GM12874 (cell line): ENCODE results near the gene DLL3.

Experiments
- TF ChIP-seq, protein P1 (sequence below): IDR thresholded peaks from 2 replicates; pipeline ENCODE4 v1.5.1; 2011; ENCODE audit warnings: low read depth, mild to moderate bottlenecking, control low read depth, low read length, moderate library complexity; ENCODE audit not compliant: insufficient read depth

DLL3 gene

DNA sequence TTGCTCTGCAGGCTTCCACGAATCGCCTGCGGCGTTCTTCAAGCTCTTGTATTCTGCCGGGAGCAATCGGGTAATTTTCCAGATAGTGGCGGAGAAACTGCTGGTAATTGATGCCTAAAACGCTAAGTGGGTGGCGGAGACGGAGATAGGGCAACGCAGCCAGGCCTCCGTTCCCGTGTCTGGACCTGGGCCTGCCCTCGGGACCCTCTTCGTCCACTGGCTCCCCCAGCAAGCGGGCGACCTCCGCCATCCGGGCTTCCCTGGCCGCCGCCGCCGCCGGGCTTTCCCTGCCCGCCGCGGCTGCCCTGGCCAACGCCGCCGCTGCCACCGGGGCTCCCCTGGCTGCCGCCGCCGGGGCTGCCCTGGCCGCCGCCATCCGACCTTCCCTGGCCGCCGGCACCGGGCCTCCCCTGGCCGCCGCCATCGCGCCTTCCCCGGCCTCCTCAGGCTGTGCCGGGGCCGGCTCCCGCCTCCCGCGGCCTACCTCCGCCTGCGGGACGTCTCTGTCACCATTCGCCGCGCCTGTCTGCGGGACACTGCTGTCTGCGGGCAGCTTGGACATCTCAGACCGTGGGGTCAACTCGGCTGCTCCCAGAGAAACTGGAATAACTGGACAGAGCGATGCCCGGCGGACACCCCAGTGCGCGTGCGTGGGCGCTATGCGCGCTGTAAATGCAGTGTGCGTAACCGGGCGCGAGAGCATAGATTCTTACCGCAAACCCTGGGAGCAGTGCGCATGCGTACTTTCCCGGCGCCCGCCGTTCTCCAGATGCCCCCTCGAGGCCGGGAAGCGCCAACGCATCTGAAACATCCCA is 41.0 kb downstream of the DLL3 start, which contains the start of gene EID2:
Gene EID2, minus strand, starts transcription at position 644 of the 815 bp plus-strand sequence. Its CDS starts 82 bp downstream, at position 562.
- TF ChIP-seq, protein P1, sequence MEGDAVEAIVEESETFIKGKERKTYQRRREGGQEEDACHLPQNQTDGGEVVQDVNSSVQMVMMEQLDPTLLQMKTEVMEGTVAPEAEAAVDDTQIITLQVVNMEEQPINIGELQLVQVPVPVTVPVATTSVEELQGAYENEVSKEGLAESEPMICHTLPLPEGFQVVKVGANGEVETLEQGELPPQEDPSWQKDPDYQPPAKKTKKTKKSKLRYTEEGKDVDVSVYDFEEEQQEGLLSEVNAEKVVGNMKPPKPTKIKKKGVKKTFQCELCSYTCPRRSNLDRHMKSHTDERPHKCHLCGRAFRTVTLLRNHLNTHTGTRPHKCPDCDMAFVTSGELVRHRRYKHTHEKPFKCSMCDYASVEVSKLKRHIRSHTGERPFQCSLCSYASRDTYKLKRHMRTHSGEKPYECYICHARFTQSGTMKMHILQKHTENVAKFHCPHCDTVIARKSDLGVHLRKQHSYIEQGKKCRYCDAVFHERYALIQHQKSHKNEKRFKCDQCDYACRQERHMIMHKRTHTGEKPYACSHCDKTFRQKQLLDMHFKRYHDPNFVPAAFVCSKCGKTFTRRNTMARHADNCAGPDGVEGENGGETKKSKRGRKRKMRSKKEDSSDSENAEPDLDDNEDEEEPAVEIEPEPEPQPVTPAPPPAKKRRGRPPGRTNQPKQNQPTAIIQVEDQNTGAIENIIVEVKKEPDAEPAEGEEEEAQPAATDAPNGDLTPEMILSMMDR = peak; percentile 85

- TF ChIP-seq, protein P1 = no peak
Measured at GRCh38 chr19:39540333-39540673, 41.6 kb downstream of the DLL3 start.

DNA sequence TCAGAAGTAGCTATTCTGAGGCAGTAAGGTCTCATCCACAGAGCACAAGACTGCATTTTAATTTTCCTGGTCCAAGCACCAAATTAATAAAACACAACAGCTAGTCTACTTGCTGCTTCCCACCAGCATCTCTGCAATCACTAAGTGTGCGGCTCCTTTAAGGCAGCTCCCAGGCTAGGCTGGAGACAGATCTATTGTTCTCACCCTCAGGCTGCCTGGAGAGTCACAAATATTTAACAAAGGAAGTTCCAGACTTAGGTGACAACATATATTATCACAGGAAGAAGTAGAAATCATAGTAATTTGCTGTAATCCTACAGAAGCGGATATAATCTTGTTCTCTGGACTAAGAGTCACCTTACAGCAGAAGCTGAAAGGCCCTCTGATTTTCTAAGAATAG is 43.5 kb downstream of the DLL3 start:
- TF ChIP-seq, protein P1 = no peak

DNA sequence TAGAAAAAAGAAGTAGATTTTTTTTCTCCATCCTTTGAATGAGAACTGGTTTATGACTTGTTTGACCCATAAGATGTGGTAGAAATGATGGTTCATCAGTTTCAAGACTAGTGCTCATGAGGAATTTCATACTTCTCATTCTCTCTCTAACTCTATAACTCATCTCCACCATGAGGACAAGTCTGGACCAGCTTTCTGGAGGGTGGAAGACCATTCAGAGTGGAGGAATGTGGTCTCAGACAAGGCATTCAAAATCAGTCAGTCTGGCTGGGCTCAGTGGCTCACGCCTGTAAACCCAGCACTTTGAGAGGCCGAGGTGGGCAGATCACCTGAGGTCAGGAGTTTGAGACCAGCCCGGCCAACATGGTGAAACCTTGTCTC is 44.7 kb downstream of the DLL3 start:
- TF ChIP-seq, protein P1 = no peak

DNA sequence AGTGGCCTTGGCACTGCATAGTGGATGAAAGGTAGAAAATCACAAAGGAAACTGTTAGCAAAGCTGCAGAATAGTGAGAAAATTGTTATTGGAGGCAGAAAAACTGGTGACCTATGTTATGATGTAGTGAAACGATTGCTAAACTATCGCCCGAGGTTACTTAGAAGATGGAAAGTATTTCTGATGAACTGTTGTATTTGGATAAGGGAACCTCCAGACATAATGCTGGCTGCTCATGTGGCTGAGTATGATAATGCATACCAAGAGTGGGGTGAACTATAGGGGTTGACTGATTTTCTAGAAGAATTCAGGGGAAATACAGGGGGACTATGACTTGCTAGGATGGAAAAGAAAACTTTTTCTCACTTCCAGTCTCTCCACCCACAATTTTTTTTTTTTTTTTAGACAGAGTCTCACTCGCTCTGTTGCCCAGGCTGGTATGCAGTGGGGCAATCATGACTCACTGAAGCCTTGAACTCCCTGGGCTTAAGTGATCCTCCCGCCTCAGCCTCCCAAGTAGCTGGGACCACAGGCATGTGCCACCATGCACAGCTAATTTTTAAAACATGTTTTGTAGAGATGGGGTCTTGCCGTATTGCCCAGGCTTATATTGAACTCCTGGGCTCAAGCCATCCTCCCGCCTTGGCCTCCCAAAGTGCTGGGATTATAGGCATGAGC is 45.6 kb downstream of the DLL3 start:
- TF ChIP-seq, protein P1 = no peak

DNA sequence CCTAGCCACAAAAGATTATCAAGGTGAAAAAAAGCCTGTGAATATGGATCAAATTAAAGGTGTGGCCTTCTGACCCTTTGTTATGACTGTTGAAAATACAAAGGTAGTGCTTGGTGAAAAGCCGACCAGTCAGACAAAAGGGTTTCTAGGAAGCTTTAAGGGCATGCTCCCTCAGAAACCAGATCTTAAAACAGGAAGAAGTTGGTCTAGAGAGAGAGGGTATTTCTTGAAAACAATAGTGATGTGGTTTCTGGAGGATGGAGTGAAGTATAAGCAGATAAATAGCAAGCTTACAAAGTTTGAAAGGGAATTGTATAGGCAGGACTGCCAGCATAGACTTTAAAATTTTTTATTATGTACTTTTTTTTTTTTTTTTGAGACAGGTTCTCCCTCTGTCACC is 46.2 kb downstream of the DLL3 start:
- TF ChIP-seq, protein P1 = no peak

DNA sequence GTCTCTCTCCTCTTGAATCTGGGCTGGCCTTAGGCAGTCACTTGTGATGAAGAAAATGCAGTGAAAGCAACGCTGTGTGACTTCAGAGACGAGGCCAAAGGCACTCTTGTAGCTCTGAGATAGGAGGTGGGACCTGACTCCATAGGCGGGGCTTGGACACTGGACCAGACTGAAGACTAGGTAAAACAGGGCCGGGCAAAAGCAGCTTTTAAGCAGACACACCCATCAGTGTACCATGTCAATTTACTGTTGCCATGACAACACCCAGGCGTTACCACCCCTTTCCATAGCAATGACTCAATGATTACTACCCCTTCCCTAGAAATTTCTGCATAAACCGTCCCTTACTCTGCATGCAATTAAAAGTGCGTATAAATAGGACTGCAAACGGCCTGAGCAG is 47.9 kb downstream of the DLL3 start:
- TF ChIP-seq, protein P1 = no peak
